GM19397 (cell line): ENCODE measurements around the gene PDE11A.
"Not testable (repeated sequence)": the region's sequence is repeated elsewhere in the genome, so short reads cannot be mapped to it uniquely, and the experiment has no call there.

Experiments used
- ATAC-seq: cut with Tn5 transposase; IDR thresholded peaks from one replicate; pipeline ENCODE4 v1.9.1; 2021; ENCODE audit warnings: mild to moderate bottlenecking, moderate library complexity; ENCODE audit not compliant: unreplicated experiment

The PDE11A gene

GRCh38 chr2:178074123-178075005 lies 1.8 kb upstream of the PDE11A start:
- no peak for ATAC-seq

- no peak for ATAC-seq
These were observed 586 bp downstream of the PDE11A start for GRCh38 chr2:178072000-178072382.

GRCh38 chr2:178070824-178071223 lies 1.8 kb downstream of the PDE11A start:
- no peak for ATAC-seq

GRCh38 chr2:178069551-178069950 lies 3.0 kb downstream of the PDE11A start:
- ATAC-seq = no peak

- no peak for ATAC-seq
These were observed 3.6 kb downstream of the PDE11A start for GRCh38 chr2:178068823-178069454.

- ATAC-seq = no peak
These were observed 5.5 kb downstream of the PDE11A start for GRCh38 chr2:178066890-178067669.

- ATAC-seq = no peak
These were observed 6.3 kb downstream of the PDE11A start for GRCh38 chr2:178066324-178066723.

- no peak for ATAC-seq
These were observed 12.9 kb downstream of the PDE11A start for GRCh38 chr2:178059681-178060080.

GRCh38 chr2:178059111-178059510 lies 13.5 kb downstream of the PDE11A start:
- ATAC-seq = no peak

- no peak for ATAC-seq
These were observed 15.3 kb downstream of the PDE11A start for GRCh38 chr2:178057179-178057680.

GRCh38 chr2:178056345-178056744 lies 16.2 kb downstream of the PDE11A start:
- no peak for ATAC-seq

GRCh38 chr2:178051257-178051656 lies 21.3 kb downstream of the PDE11A start:
- ATAC-seq = not testable (repeated sequence)

GRCh38 chr2:178047391-178047790 lies 25.2 kb downstream of the PDE11A start:
- ATAC-seq = no peak

GRCh38 chr2:178044836-178045235 lies 27.7 kb downstream of the PDE11A start:
- ATAC-seq = no peak

- no peak for ATAC-seq
These were observed 29.3 kb downstream of the PDE11A start for GRCh38 chr2:178043266-178043665.

GRCh38 chr2:178033583-178033982 lies 39.0 kb downstream of the PDE11A start:
- not testable (repeated sequence) for ATAC-seq

- ATAC-seq = no peak
These were observed 43.2 kb downstream of the PDE11A start for GRCh38 chr2:178029342-178029741.

- no peak for ATAC-seq
These were observed 46.9 kb downstream of the PDE11A start for GRCh38 chr2:178025551-178026185.

- ATAC-seq = no peak
These were observed 54.4 kb downstream of the PDE11A start for GRCh38 chr2:178018141-178018540.

- no peak for ATAC-seq
These were observed 56.0 kb downstream of the PDE11A start for GRCh38 chr2:178016612-178017011.

GRCh38 chr2:178012639-178013038 lies 59.9 kb downstream of the PDE11A start:
- no peak for ATAC-seq
